Naive thymus-derived CD4-positive, alpha-beta T cell (primary cell): Measurements from ENCODE around the gene PIK3CD. TPM values are rescaled to one million over a fixed set of nuclear protein-coding genes. Genes with fewer than 3 reads are reported as not detected.

Experiments
- ATAC-seq: fragments of 150-1000 bp; cut with Tn5 transposase; 2 replicates; pipeline ENCODE4 v1.10.0; 2021; ENCODE audit warnings: mild to moderate bottlenecking, moderate library complexity
- CTCF ChIA-PET: fragments of 350-600 bp; sonication (Branson Sonifier 250); formaldehyde crosslinking; loops from one replicate; lab custom pipeline; 2021; ENCODE audit warnings: antibody characterized with exemption; lab: Charles Lee
- POLR2A ChIA-PET: fragments of 350-600 bp; sonication (Branson Sonifier 250); formaldehyde crosslinking; loops from one replicate; lab custom pipeline; 2021; ENCODE audit warnings: antibody characterized with exemption, inconsistent platforms; lab: Charles Lee
- DNase-seq, 9 donors: peaks; one replicate each; pipeline versions ENCODE4 v3.0.0 to v3.0.0-alpha.2; 2020 to 2022; ENCODE audit warnings: mixed read lengths in 1 of 9
- H3K27ac ChIP-seq: one replicate; pipeline ENCODE4 v1.7.0; 2013; ENCODE audit warnings: mild to moderate bottlenecking, low read depth, low read length, moderate library complexity
- H3K27me3 ChIP-seq, 2 donors: one replicate each; pipeline ENCODE4 v1.7.0; 2013; ENCODE audit warnings: low read length in 2 of 2, mild to moderate bottlenecking in 2 of 2, moderate library complexity in 2 of 2; ENCODE audit not compliant: control insufficient read depth in 2 of 2, insufficient read depth in 2 of 2
- H3K36me3 ChIP-seq, 3 experiments: 1 replicate in 2 of 3; 2 replicates in 1 of 3; pipeline ENCODE4 v1.7.0; 2013; ENCODE audit warnings: low read length in 3 of 3, mild to moderate bottlenecking in 3 of 3, moderate library complexity in 1 of 3; ENCODE audit not compliant: insufficient read depth in 3 of 3, control insufficient read depth in 2 of 3
- H3K4me1 ChIP-seq, 2 donors: one replicate each; pipeline ENCODE4 v1.7.0; 2013; ENCODE audit warnings: low read length in 2 of 2, mild to moderate bottlenecking in 2 of 2, moderate library complexity in 1 of 2; ENCODE audit not compliant: control insufficient read depth in 2 of 2, insufficient read depth in 2 of 2
- H3K4me3 ChIP-seq: 2 replicates; pipeline ENCODE4 v1.7.0; 2013; ENCODE audit warnings: mild to moderate bottlenecking, low read length
- H3K9me3 ChIP-seq, 3 experiments: 1 replicate in 2 of 3; 2 replicates in 1 of 3; pipeline ENCODE4 v1.7.0; 2013; ENCODE audit warnings: low read length in 3 of 3; ENCODE audit not compliant: control insufficient read depth in 2 of 3
- H3K27ac Mint-ChIP-seq, 9 donors: one replicate each; pipeline ENCODE4 v1.8.0; 2020 to 2022; ENCODE audit warnings: mixed read lengths in 9 of 9, mild to moderate bottlenecking in 8 of 9, moderate library complexity in 5 of 9, inconsistent platforms in 2 of 9
- H3K27me3 Mint-ChIP-seq, 5 donors: one replicate each; pipeline ENCODE4 v1.8.0; 2021 to 2022; ENCODE audit warnings: mixed read lengths in 5 of 5, mild to moderate bottlenecking in 1 of 5
- H3K36me3 Mint-ChIP-seq, 5 donors: one replicate each; pipeline ENCODE4 v1.8.0; 2020 to 2022; ENCODE audit warnings: mixed read lengths in 5 of 5, mild to moderate bottlenecking in 3 of 5, inconsistent platforms in 1 of 5
- H3K4me1 Mint-ChIP-seq, 7 donors: one replicate each; pipeline ENCODE4 v1.8.0; 2020 to 2022; ENCODE audit warnings: mixed read lengths in 7 of 7, mild to moderate bottlenecking in 3 of 7, inconsistent platforms in 1 of 7
- H3K4me3 Mint-ChIP-seq, 10 donors: one replicate each; pipeline ENCODE4 v1.8.0; 2020 to 2022; ENCODE audit warnings: mild to moderate bottlenecking in 10 of 10, mixed read lengths in 10 of 10, moderate library complexity in 6 of 10, inconsistent platforms in 2 of 10
- H3K9me3 Mint-ChIP-seq, 11 donors: one replicate each; pipeline ENCODE4 v1.8.0; 2020 to 2022; ENCODE audit warnings: mixed read lengths in 11 of 11, mild to moderate bottlenecking in 4 of 11, inconsistent platforms in 1 of 11, moderate library complexity in 1 of 11
- intact Hi-C, 2 donors: fragments of 100-400 bp; cut with micrococcal nuclease; formaldehyde crosslinking; loops; one replicate each; pipeline ENCODE4 v1.15.1; 2023
- polyA plus RNA-seq, 2 donors: library from polyadenylated mRNA; unstranded; fragments of 300-500 nt; fragmentation: Illumina TruSeq; gene quantifications; one replicate each; pipeline ENCODE4 v1.2.3, GENCODE V29; 2021
- total RNA-seq, 6 experiments: library from RNA in 5 of 6; stranded (reverse) in 5 of 6; gene quantifications; 1 replicate in 5 of 6; 2 replicates in 1 of 6; pipeline ENCODE4 v1.2.3 and lab custom pipeline; 2021 to 2026

PIK3CD gene
- total and polyA plus RNA-seq, 7 experiments from 2014 or later = 74.9 to 313 (median 280) TPM

- H3K4me3 ChIP-seq = peak overlapping the region; percentile 64
- ChIA-PET CTCF (interaction anchor here (0.5 to 6.6 kb wide), 25 partner anchors 9 to 282 kb away, joined by 3 to 112 read pairs (median 5); partner anchors contain the start of gene PIK3CD), POLR2A (interaction anchor here (0.5 to 10.3 kb wide), 27 partner anchors 12 to 487 kb away, joined by 3 to 439 read pairs (median 6); partner anchors contain the start of genes PIK3CD and TMEM201)
- H3K36me3 ChIP-seq = no peaks in the 10 kb centered on the region
- H3K27ac ChIP-seq = peak overlapping the region; percentile 87
- intact Hi-C loops = loop anchor here (1.0 to 5.0 kb wide), 5 partner anchors 61 to 404 kb away; partner anchors contain the start of gene UBE4B (in 2 of the 2)
- H3K4me1 ChIP-seq = peaks cover 33 to 35% of the 10 kb centered on the region in 2 donors
- DNase-seq = peak; percentile 34 to 80 (median 75)
- Mint-ChIP-seq H3K27me3 (peaks cover 0 to 9% (median 0%) of the 10 kb centered on the region in 5 donors), H3K4me3 (peak overlapping the region; percentile 90 to 100 (median 98)), H3K4me1 (peaks cover 38 to 67% (median 57%) of the 10 kb centered on the region in 7 donors), H3K36me3 (peaks cover 3 to 39% (median 11%) of the 10 kb centered on the region in 5 donors), H3K27ac (peak overlapping the region; percentile 91 to 98 (median 96)), H3K9me3 (peaks cover 0 to 1% (median 0%) of the 10 kb centered on the region in 11 donors)
- no peaks in the 10 kb centered on the region for H3K9me3 ChIP-seq
- no peaks in the 10 kb centered on the region for H3K27me3 ChIP-seq
- peak; percentile 45 for ATAC-seq
Measured at GRCh38 chr1:9628541-9629444, 22.7 kb upstream of the PIK3CD start.

GRCh38 chr1:9629445-9630201 is 21.9 kb upstream of the PIK3CD start:
- intact Hi-C loops = loop anchor here (1.0 to 5.0 kb wide), 5 partner anchors 60 to 403 kb away; partner anchors contain the start of gene UBE4B (in 2 of the 2)
- Histone ChIP-seq H3K27me3 (no peaks in the 10 kb centered on the region), H3K4me1 (peaks cover 35 to 38% of the 10 kb centered on the region in 2 donors), H3K4me3 (peak overlapping the region; percentile 64), H3K27ac (peak overlapping the region; percentile 87), H3K9me3 (no peaks in the 10 kb centered on the region), H3K36me3 (no peaks in the 10 kb centered on the region)
- ATAC-seq (peak; percentile 69), DNase-seq (peak; percentile 53 to 86 (median 83))
- H3K4me1 Mint-ChIP-seq = peaks cover 46 to 72% (median 65%) of the 10 kb centered on the region in 7 donors
- ChIA-PET POLR2A (interaction anchor here (0.6 to 10.3 kb wide), 23 partner anchors 13 to 197 kb away, joined by 3 to 439 read pairs (median 6); partner anchors contain the start of genes PIK3CD and TMEM201), CTCF (interaction anchor here (0.9 to 6.6 kb wide), 18 partner anchors 8 to 281 kb away, joined by 3 to 112 read pairs (median 5); partner anchors contain the start of gene PIK3CD)
- H3K4me3 Mint-ChIP-seq = peak overlapping the region; percentile 90 to 100 (median 98)
- H3K27ac Mint-ChIP-seq = peak overlapping the region; percentile 85 to 98 (median 94)
- H3K36me3 Mint-ChIP-seq = peaks cover 3 to 45% (median 14%) of the 10 kb centered on the region in 5 donors
- peaks cover 0 to 1% (median 0%) of the 10 kb centered on the region in 11 donors for H3K9me3 Mint-ChIP-seq
- peaks cover 0 to 2% (median 0%) of the 10 kb centered on the region in 5 donors for H3K27me3 Mint-ChIP-seq

GRCh38 chr1:9630331-9631111 is 21.0 kb upstream of the PIK3CD start:
- H3K27me3 ChIP-seq = no peaks in the 10 kb centered on the region
- Mint-ChIP-seq H3K4me1 (peaks cover 55 to 81% (median 74%) of the 10 kb centered on the region in 7 donors), H3K27me3 (peaks cover 0 to 2% (median 0%) of the 10 kb centered on the region in 5 donors), H3K27ac (peak overlapping the region; percentile 85 to 98 (median 94)), H3K4me3 (peak overlapping the region; percentile 90 to 100 (median 98)), H3K36me3 (peaks cover 6 to 54% (median 23%) of the 10 kb centered on the region in 5 donors), H3K9me3 (peaks cover 0 to 1% (median 0%) of the 10 kb centered on the region in 11 donors)
- POLR2A ChIA-PET = interaction anchor here (0.6 to 10.3 kb wide), 17 partner anchors 12 to 313 kb away, joined by 3 to 439 read pairs (median 6); partner anchors contain the start of genes LZIC, NMNAT1 and PIK3CD
- H3K36me3 ChIP-seq = peaks cover 0 to 7% (median 0%) of the 10 kb centered on the region in 3 experiments
- DNase-seq = peak in 7 of 9 donors; percentile 21 to 58 (median 47)
- CTCF ChIA-PET = interaction anchor here (0.9 to 6.6 kb wide), 10 partner anchors 9 to 97 kb away, joined by 3 to 112 read pairs (median 6); partner anchors contain the start of gene PIK3CD
- peaks cover 35 to 47% of the 10 kb centered on the region in 2 donors for H3K4me1 ChIP-seq
- H3K27ac ChIP-seq = peak overlapping the region; percentile 87
- no peak for ATAC-seq
- no peaks in the 10 kb centered on the region for H3K9me3 ChIP-seq
- H3K4me3 ChIP-seq = peak overlapping the region; percentile 64
- intact Hi-C loops = loop anchor here in 1 of 2 donors (1.0 kb wide), 1 partner anchor 14 kb away; no protein-coding TSS in a partner anchor

GRCh38 chr1:9631613-9632012 is 19.9 kb upstream of the PIK3CD start:
- H3K9me3 ChIP-seq = no peaks in the 10 kb centered on the region
- H3K27me3 ChIP-seq = no peaks in the 10 kb centered on the region
- H3K27ac Mint-ChIP-seq = peak overlapping the region; percentile 69 to 98 (median 94)
- no peak for DNase-seq
- H3K36me3 ChIP-seq = peaks cover 0 to 9% (median 0%) of the 10 kb centered on the region in 3 experiments
- peaks cover 0 to 1% (median 0%) of the 10 kb centered on the region in 11 donors for H3K9me3 Mint-ChIP-seq
- intact Hi-C loops = loop anchor here in 1 of 2 donors (1.0 kb wide), 1 partner anchor 13 kb away; no protein-coding TSS in a partner anchor
- H3K4me1 ChIP-seq = peaks cover 26 to 51% of the 10 kb centered on the region in 2 donors
- ChIA-PET CTCF (interaction anchor here (0.6 to 6.6 kb wide), 6 partner anchors 10 to 92 kb away, joined by 4 to 112 read pairs (median 14); partner anchors contain the start of gene PIK3CD), POLR2A (interaction anchor here (1.2 to 10.3 kb wide), 8 partner anchors 11 to 94 kb away, joined by 4 to 439 read pairs (median 140); partner anchors contain the start of gene PIK3CD)
- peak overlapping the region; percentile 87 for H3K27ac ChIP-seq
- H3K36me3 Mint-ChIP-seq = peaks cover 6 to 62% (median 27%) of the 10 kb centered on the region in 5 donors
- H3K27me3 Mint-ChIP-seq = no peaks in the 10 kb centered on the region
- peak overlapping the region; percentile 64 for H3K4me3 ChIP-seq
- peak overlapping the region; percentile 90 to 100 (median 98) for H3K4me3 Mint-ChIP-seq
- no peak for ATAC-seq
- peaks cover 53 to 84% (median 71%) of the 10 kb centered on the region in 7 donors for H3K4me1 Mint-ChIP-seq

GRCh38 chr1:9633493-9633892 is 18.0 kb upstream of the PIK3CD start:
- Histone ChIP-seq H3K27ac (peak overlapping the region; percentile 10), H3K27me3 (no peaks in the 10 kb centered on the region), H3K4me1 (peaks cover 12 to 39% of the 10 kb centered on the region in 2 donors), H3K4me3 (no peak overlapping the region), H3K36me3 (peaks cover 0 to 14% (median 0%) of the 10 kb centered on the region in 3 experiments), H3K9me3 (no peaks in the 10 kb centered on the region)
- ChIA-PET POLR2A (interaction anchor here (9.6 to 10.3 kb wide), 2 partner anchors 19 to 82 kb away, joined by 320 to 439 read pairs; partner anchors contain the start of gene PIK3CD), CTCF (no interaction called here)
- no peaks in the 10 kb centered on the region for H3K27me3 Mint-ChIP-seq
- H3K9me3 Mint-ChIP-seq = peaks cover 0 to 5% (median 0%) of the 10 kb centered on the region in 11 donors
- H3K27ac Mint-ChIP-seq = peak overlapping the region in 5 of 9 donors; percentile 36 to 98 (median 91)
- no peak for DNase-seq
- peaks cover 6 to 73% (median 30%) of the 10 kb centered on the region in 5 donors for H3K36me3 Mint-ChIP-seq
- H3K4me1 Mint-ChIP-seq = peaks cover 51 to 82% (median 67%) of the 10 kb centered on the region in 7 donors
- H3K4me3 Mint-ChIP-seq = peak overlapping the region; percentile 5 to 100 (median 96)
- no peak for ATAC-seq
- intact Hi-C loops = no loop called here
